IMR-90 (cell line): ENCODE data around the gene KRTAP10-11. TPM values are rescaled to one million over a fixed set of nuclear protein-coding genes. Genes with fewer than 3 reads are reported as not detected.

Experiments used
- ATAC-seq: fragments of 200-7000 bp; cut with Tn5 transposase; 2 replicates; pipeline ENCODE4 v1.9.1; 2020; ENCODE audit warnings: low read depth, mild to moderate bottlenecking, moderate library complexity
- BruUV-seq: library from RNA; stranded (reverse); fragments of 400-500 nt; replicated peaks from 2 replicates; lab custom pipeline; 2021; lab: Mats Ljungman, UMichigan
- CTCF ChIA-PET: fragments of 300-600 bp; formaldehyde crosslinking; extraction: SDS; loops from one replicate; lab custom pipeline; 2021; ENCODE audit warnings: antibody characterized with exemption; lab: Yijun Ruan, JAX
- POLR2A ChIA-PET: fragments of 300-600 bp; sonication (Branson Sonifier 250); formaldehyde crosslinking; loops from one replicate; lab custom pipeline; 2022; ENCODE audit warnings: antibody characterized with exemption; ENCODE audit not compliant: unreplicated experiment; lab: Charles Lee
- DNase-seq: peaks from one replicate; pipeline ENCODE4 v3.0.0; 2013
- H2AFZ ChIP-seq: replicated peaks from 2 replicates; pipeline ENCODE3; 2013; ENCODE audit warnings: low read length, mild to moderate bottlenecking; ENCODE audit not compliant: poor library complexity
- H2AK5ac ChIP-seq: 2 replicates; pipeline ENCODE4 v1.6.1; 2013; ENCODE audit warnings: low read depth, low read length, inconsistent platforms
- H2AK9ac ChIP-seq: replicated peaks from 2 replicates; pipeline ENCODE3; 2013; ENCODE audit warnings: mild to moderate bottlenecking, low read depth, low read length, moderate library complexity; ENCODE audit not compliant: poor library complexity
- H2BK120ac ChIP-seq: 2 replicates; pipeline ENCODE4 v1.6.1; 2013; ENCODE audit warnings: low read depth, low read length, inconsistent platforms
- H2BK15ac ChIP-seq: 3 replicates; pipeline ENCODE4 v1.6.1; 2013; ENCODE audit warnings: low read depth, low read length, inconsistent platforms
- H2BK20ac ChIP-seq: 2 replicates; pipeline ENCODE4 v1.6.1; 2013; ENCODE audit warnings: low read depth, mild to moderate bottlenecking, inconsistent platforms, low read length, moderate library complexity
- H2BK5ac ChIP-seq: 2 replicates; pipeline ENCODE4 v1.6.1; 2013; ENCODE audit warnings: mild to moderate bottlenecking, low read depth, low read length, inconsistent platforms; ENCODE audit not compliant: poor library complexity, severe bottlenecking
- H3K14ac ChIP-seq: replicated peaks from 2 replicates; pipeline ENCODE4 v1.6.1; 2013; ENCODE audit warnings: low read depth, low read length, inconsistent platforms
- H3K18ac ChIP-seq: 2 replicates; pipeline ENCODE4 v1.6.1; 2013; ENCODE audit warnings: low read depth, low read length, control low read depth
- H3K23ac ChIP-seq: 2 replicates; pipeline ENCODE4 v1.6.1; 2013; ENCODE audit warnings: low read depth, low read length, inconsistent platforms
- H3K27ac ChIP-seq: 2 replicates; pipeline ENCODE4 v1.5.1; 2013; ENCODE audit warnings: mild to moderate bottlenecking, control low read depth, low read length; ENCODE audit not compliant: insufficient read depth
- H3K27me3 ChIP-seq: 2 replicates; pipeline ENCODE4 v1.6.1; 2013; ENCODE audit warnings: low read length; ENCODE audit not compliant: control insufficient read depth, insufficient read depth
- H3K36me3 ChIP-seq: 2 replicates; pipeline ENCODE4 v1.6.1; 2013; ENCODE audit warnings: low read length, mixed read lengths; ENCODE audit not compliant: control insufficient read depth, insufficient read depth
- H3K4ac ChIP-seq: 2 replicates; pipeline ENCODE4 v1.6.1; 2013; ENCODE audit warnings: low read depth, low read length, inconsistent platforms
- H3K4me1 ChIP-seq: 2 replicates; pipeline ENCODE4 v1.6.1; 2013; ENCODE audit warnings: low read length, mixed read lengths; ENCODE audit not compliant: control insufficient read depth, insufficient read depth
- H3K4me2 ChIP-seq: 2 replicates; pipeline ENCODE4 v1.6.1; 2013; ENCODE audit warnings: low read depth, mild to moderate bottlenecking, control low read depth, low read length, moderate library complexity
- H3K4me3 ChIP-seq: 2 replicates; pipeline ENCODE4 v1.5.1; 2013; ENCODE audit warnings: low read depth, mild to moderate bottlenecking, control low read depth, low read length, moderate library complexity; ENCODE audit not compliant: insufficient read depth
- H3K56ac ChIP-seq: 2 replicates; pipeline ENCODE4 v1.6.1; 2013; ENCODE audit warnings: low read length, inconsistent platforms; ENCODE audit not compliant: insufficient read depth; ENCODE audit errors: extremely low read depth
- H3K79me1 ChIP-seq, 2 experiments: 2 replicates each; pipeline ENCODE4 v1.6.1; 2013; ENCODE audit warnings: low read length in 2 of 2, inconsistent platforms in 1 of 2, low read depth in 1 of 2
- H3K9ac ChIP-seq: 2 replicates; pipeline ENCODE4 v1.6.1; 2013; ENCODE audit warnings: low read depth, low read length, control low read depth
- H3K9me1 ChIP-seq: 2 replicates; pipeline ENCODE4 v1.6.1; 2013; ENCODE audit warnings: low read length, inconsistent platforms; ENCODE audit not compliant: insufficient read depth
- H3K9me3 ChIP-seq: 2 replicates; pipeline ENCODE4 v1.6.1; 2013; ENCODE audit warnings: low read length; ENCODE audit not compliant: control insufficient read depth, insufficient read depth
- H4K20me1 ChIP-seq: 2 replicates; pipeline ENCODE4 v1.6.1; 2013; ENCODE audit warnings: low read length, inconsistent platforms; ENCODE audit not compliant: insufficient read depth
- H4K5ac ChIP-seq: 2 replicates; pipeline ENCODE4 v1.6.1; 2013; ENCODE audit warnings: mild to moderate bottlenecking, low read depth, low read length, control low read depth
- H4K8ac ChIP-seq, 2 experiments: 2 replicates each; pipeline ENCODE4 v1.6.1; 2013; ENCODE audit warnings: low read depth in 2 of 2, low read length in 2 of 2, control low read depth in 1 of 2, inconsistent platforms in 1 of 2
- H4K91ac ChIP-seq: 2 replicates; pipeline ENCODE4 v1.6.1; 2013; ENCODE audit warnings: low read depth, low read length, inconsistent platforms; ENCODE audit not compliant: insufficient read depth
- BHLHE40 ChIP-seq: fragments of 150-350 bp; IDR thresholded peaks from 2 replicates; pipeline ENCODE4 v1.6.1; 2016; ENCODE audit warnings: mild to moderate bottlenecking, low read depth, low read length
- CEBPB ChIP-seq: IDR thresholded peaks from 2 replicates; pipeline ENCODE4 v1.6.1; 2012; ENCODE audit warnings: low read depth, low read length, improper control_type of control experiment
- CHD1 ChIP-seq: IDR thresholded peaks from 2 replicates; pipeline ENCODE4 v1.6.1; 2012; ENCODE audit warnings: low read depth, low read length, improper control_type of control experiment
- CTCF ChIP-seq: conservative IDR thresholded peaks from 2 replicates; pipeline ENCODE4 v1.5.1; 2012; ENCODE audit warnings: mild to moderate bottlenecking, low read depth, low read length, improper control_type of control experiment
- FOS ChIP-seq: fragments of 150-350 bp; IDR thresholded peaks from 2 replicates; pipeline ENCODE4 v1.6.1; 2016; ENCODE audit warnings: low read depth, low read length
- MAFK ChIP-seq: IDR thresholded peaks from 2 replicates; pipeline ENCODE4 v1.6.1; 2012; ENCODE audit warnings: low read depth, low read length, improper control_type of control experiment
- MAZ ChIP-seq: IDR thresholded peaks from 2 replicates; pipeline ENCODE4 v1.6.1; 2012; ENCODE audit warnings: low read depth, mild to moderate bottlenecking, low read length, improper control_type of control experiment, moderate library complexity, borderline replicate concordance
- NFE2L2 ChIP-seq: fragments of 150-350 bp; IDR thresholded peaks from 2 replicates; pipeline ENCODE4 v1.6.1; 2016; ENCODE audit warnings: low read depth, mild to moderate bottlenecking, low read length
- POLR2A ChIP-seq: IDR thresholded peaks from 2 replicates; pipeline ENCODE4 v1.6.1; 2012; ENCODE audit warnings: mild to moderate bottlenecking, low read depth, low read length
- RAD21 ChIP-seq: IDR thresholded peaks from 2 replicates; pipeline ENCODE4 v1.6.1; 2012; ENCODE audit warnings: low read length, improper control_type of control experiment
- RFX5 ChIP-seq: IDR thresholded peaks from 2 replicates; pipeline ENCODE4 v1.8.0; 2012; ENCODE audit warnings: low read depth, mild to moderate bottlenecking, low read length, moderate library complexity
- USF2 ChIP-seq: fragments of 150-350 bp; IDR thresholded peaks from 2 replicates; pipeline ENCODE4 v1.6.1; 2017; ENCODE audit warnings: mild to moderate bottlenecking, antibody characterized with exemption, low read length, low read depth
- WGBS, 2 experiments: methylation state at CpG; one replicate each; pipeline versions ENCODE4 v1.1.5 to v1.1.7; 2013; ENCODE audit warnings: missing lambda C conversion rate in 2 of 2; ENCODE audit not compliant: insufficient read length in 1 of 2; ENCODE audit errors: extremely low coverage in 2 of 2; 5-methylcytosine and 5-hydroxymethylcytosine counted together
- dilution Hi-C: fragments of 300-500 bp; cut with HindIII; formaldehyde crosslinking; loops from one replicate; pipeline ENCODE4 v1.14.3; 2018; ENCODE audit warnings: low sequenced_read_pairs; ENCODE audit not compliant: unreplicated experiment
- in situ Hi-C: fragments of 300-500 bp; cut with MboI; formaldehyde crosslinking; loops from 3 replicates; pipeline ENCODE4 v1.14.3; 2019; ENCODE audit warnings: low sequenced_read_pairs, inconsistent platforms, mixed read lengths
- intact Hi-C: fragments of 100-400 bp; cut with micrococcal nuclease; formaldehyde crosslinking; loops from 2 replicates; pipeline ENCODE4 v1.10.0; 2022
- polyA plus RNA-seq, 3 experiments: library from polyadenylated mRNA; depleted of rRNA; stranded (reverse); fragments of >200 nt; gene quantifications; 2 replicates each; pipeline ENCODE4 v1.2.3, GENCODE V29; 2012; ENCODE audit warnings: low replicate concordance in 1 of 3
- total RNA-seq: library from RNA; depleted of rRNA; stranded (reverse); fragments of >200 nt; gene quantifications from 2 replicates; pipeline ENCODE4 v1.2.3, GENCODE V29; 2012

Gene KRTAP10-11
- total and polyA plus RNA-seq, 2 of the 4 experiments (the other 2 are of a cell fraction) = not detected

- DNase-seq (no peak), ATAC-seq (no peak)
- dilution Hi-C loops (no loop called here), in situ Hi-C loops (no loop called here), intact Hi-C loops (no loop called here)
- H3K9ac ChIP-seq = no peak overlapping the region
- no peak overlapping the region for H3K23ac ChIP-seq
- no peak overlapping the region for H4K91ac ChIP-seq
- H3K4me2 ChIP-seq = no peak overlapping the region
- H2BK20ac ChIP-seq = no peak overlapping the region
- BruUV-seq = no TSS peak
- CTCF ChIA-PET = no interaction called here
- TF ChIP-seq CHD1 (no peak), MAZ (no peak), RFX5 (no peak), POLR2A (no peak), MAFK (no peak), CEBPB (no peak), NFE2L2 (no peak), FOS (no peak), BHLHE40 (no peak), CTCF (no peak), RAD21 (no peak), USF2 (no peak)
- H3K56ac ChIP-seq = no peak overlapping the region
- WGBS, 2 experiments = 49% methylated on average over 7 of the region's 15 CpGs; no CpG with 5 or more reads in 1 of the 2 experiments
- no peak overlapping the region for H2AK9ac ChIP-seq
- no peaks in the 10 kb centered on the region for H3K9me1 ChIP-seq
- H3K9me3 ChIP-seq = 0 out of 2 replicates have a peak, but pooled peaks cover 6% of the 10 kb centered on the region
- no peaks in the 10 kb centered on the region for H4K20me1 ChIP-seq
- POLR2A ChIA-PET = no interaction called here
- no peak overlapping the region for H4K5ac ChIP-seq
- H3K79me1 ChIP-seq = no peaks in the 10 kb centered on the region
- no peak overlapping the region for H2BK120ac ChIP-seq
- H3K4ac ChIP-seq = no peak overlapping the region
- no peak overlapping the region for H2AK5ac ChIP-seq
- H3K36me3 ChIP-seq = no peaks in the 10 kb centered on the region
- H3K18ac ChIP-seq = no peak overlapping the region
- no peaks in the 10 kb centered on the region for H3K4me1 ChIP-seq
- H3K14ac ChIP-seq = no peak overlapping the region
- H3K27ac ChIP-seq = no peak overlapping the region
- H2AFZ ChIP-seq = peak overlapping the region; percentile 32
- H4K8ac ChIP-seq = no peak overlapping the region
- H2BK15ac ChIP-seq = no peak overlapping the region
- H2BK5ac ChIP-seq = no peak overlapping the region
- H3K4me3 ChIP-seq = no peak overlapping the region
- H3K27me3 ChIP-seq = no peaks in the 10 kb centered on the region; the same call in 1 of the 2 replicates
These were observed 9.8 kb upstream of the KRTAP10-11 start for GRCh38 chr21:44636209-44637017.
